Ishikawa (cell line): ENCODE data around the gene TLK1.

ENCODE experiments used
- CEBPB ChIP-seq: IDR thresholded peaks from 2 replicates; pipeline ENCODE4 v1.6.1; 2012
- CREB1 ChIP-seq: IDR thresholded peaks from 2 replicates; pipeline ENCODE4 v1.6.1; 2012; ENCODE audit warnings: low read depth
- EGR1 ChIP-seq: IDR thresholded peaks from 2 replicates; pipeline ENCODE4 v1.6.1; 2012
- EP300 ChIP-seq: IDR thresholded peaks from 2 replicates; pipeline ENCODE4 v1.6.1; 2012; ENCODE audit warnings: borderline replicate concordance
- FOXM1 ChIP-seq: IDR thresholded peaks from 2 replicates; pipeline ENCODE4 v1.6.1; 2012; ENCODE audit warnings: low read depth, borderline replicate concordance
- MAX ChIP-seq: IDR thresholded peaks from 2 replicates; pipeline ENCODE4 v1.6.1; 2012
- NFIC ChIP-seq: IDR thresholded peaks from 2 replicates; pipeline ENCODE4 v1.6.1; 2012
- RAD21 ChIP-seq: IDR thresholded peaks from 2 replicates; pipeline ENCODE4 v1.6.1; 2012; ENCODE audit warnings: low read depth
- TAF1 ChIP-seq: IDR thresholded peaks from 2 replicates; pipeline ENCODE4 v1.6.1; 2012; ENCODE audit warnings: low read depth, mild to moderate bottlenecking
- TCF12 ChIP-seq: IDR thresholded peaks from 2 replicates; pipeline ENCODE4 v1.6.1; 2012; ENCODE audit warnings: low read depth
- TEAD4 ChIP-seq: IDR thresholded peaks from 2 replicates; pipeline ENCODE4 v1.6.1; 2012
- YY1 ChIP-seq: IDR thresholded peaks from 2 replicates; pipeline ENCODE4 v1.6.1; 2012; ENCODE audit warnings: low read depth
- ZBTB7A ChIP-seq: IDR thresholded peaks from 2 replicates; pipeline ENCODE4 v1.6.1; 2012; ENCODE audit warnings: low read depth
- TF ChIP-seq, protein P1 (sequence below): IDR thresholded peaks from 2 replicates; pipeline ENCODE4 v1.6.1; 2012; ENCODE audit warnings: low read depth, mild to moderate bottlenecking
- TF ChIP-seq, protein P2 (sequence below): IDR thresholded peaks from 2 replicates; pipeline ENCODE4 v1.6.1; 2012

TLK1 gene

GRCh38 chr2:171160119-171160955 is at the start of gene TLK1:
TSS of gene TLK1 (minus strand) at chr2:171160893. CDS start at chr2:171160428, 465 bp downstream.
- no peak for TF ChIP-seq CREB1
- TF ChIP-seq FOXM1 = no peak
- peak; percentile 65 for TF ChIP-seq ZBTB7A
- TF ChIP-seq RAD21 = no peak
- TF ChIP-seq TCF12 = no peak
- TF ChIP-seq MAX = 0 out of 2 replicates have a peak, but pooled peaks have one; percentile 29
- 0 out of 2 replicates have a peak, but pooled peaks have one; percentile 9 for TF ChIP-seq EGR1
- peak; percentile 20 for TF ChIP-seq TAF1
- TF ChIP-seq, protein P1, sequence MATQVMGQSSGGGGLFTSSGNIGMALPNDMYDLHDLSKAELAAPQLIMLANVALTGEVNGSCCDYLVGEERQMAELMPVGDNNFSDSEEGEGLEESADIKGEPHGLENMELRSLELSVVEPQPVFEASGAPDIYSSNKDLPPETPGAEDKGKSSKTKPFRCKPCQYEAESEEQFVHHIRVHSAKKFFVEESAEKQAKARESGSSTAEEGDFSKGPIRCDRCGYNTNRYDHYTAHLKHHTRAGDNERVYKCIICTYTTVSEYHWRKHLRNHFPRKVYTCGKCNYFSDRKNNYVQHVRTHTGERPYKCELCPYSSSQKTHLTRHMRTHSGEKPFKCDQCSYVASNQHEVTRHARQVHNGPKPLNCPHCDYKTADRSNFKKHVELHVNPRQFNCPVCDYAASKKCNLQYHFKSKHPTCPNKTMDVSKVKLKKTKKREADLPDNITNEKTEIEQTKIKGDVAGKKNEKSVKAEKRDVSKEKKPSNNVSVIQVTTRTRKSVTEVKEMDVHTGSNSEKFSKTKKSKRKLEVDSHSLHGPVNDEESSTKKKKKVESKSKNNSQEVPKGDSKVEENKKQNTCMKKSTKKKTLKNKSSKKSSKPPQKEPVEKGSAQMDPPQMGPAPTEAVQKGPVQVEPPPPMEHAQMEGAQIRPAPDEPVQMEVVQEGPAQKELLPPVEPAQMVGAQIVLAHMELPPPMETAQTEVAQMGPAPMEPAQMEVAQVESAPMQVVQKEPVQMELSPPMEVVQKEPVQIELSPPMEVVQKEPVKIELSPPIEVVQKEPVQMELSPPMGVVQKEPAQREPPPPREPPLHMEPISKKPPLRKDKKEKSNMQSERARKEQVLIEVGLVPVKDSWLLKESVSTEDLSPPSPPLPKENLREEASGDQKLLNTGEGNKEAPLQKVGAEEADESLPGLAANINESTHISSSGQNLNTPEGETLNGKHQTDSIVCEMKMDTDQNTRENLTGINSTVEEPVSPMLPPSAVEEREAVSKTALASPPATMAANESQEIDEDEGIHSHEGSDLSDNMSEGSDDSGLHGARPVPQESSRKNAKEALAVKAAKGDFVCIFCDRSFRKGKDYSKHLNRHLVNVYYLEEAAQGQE = no peak
- no peak for TF ChIP-seq NFIC
- TF ChIP-seq CEBPB = no peak
- peak; percentile 89 for TF ChIP-seq YY1

DNA sequence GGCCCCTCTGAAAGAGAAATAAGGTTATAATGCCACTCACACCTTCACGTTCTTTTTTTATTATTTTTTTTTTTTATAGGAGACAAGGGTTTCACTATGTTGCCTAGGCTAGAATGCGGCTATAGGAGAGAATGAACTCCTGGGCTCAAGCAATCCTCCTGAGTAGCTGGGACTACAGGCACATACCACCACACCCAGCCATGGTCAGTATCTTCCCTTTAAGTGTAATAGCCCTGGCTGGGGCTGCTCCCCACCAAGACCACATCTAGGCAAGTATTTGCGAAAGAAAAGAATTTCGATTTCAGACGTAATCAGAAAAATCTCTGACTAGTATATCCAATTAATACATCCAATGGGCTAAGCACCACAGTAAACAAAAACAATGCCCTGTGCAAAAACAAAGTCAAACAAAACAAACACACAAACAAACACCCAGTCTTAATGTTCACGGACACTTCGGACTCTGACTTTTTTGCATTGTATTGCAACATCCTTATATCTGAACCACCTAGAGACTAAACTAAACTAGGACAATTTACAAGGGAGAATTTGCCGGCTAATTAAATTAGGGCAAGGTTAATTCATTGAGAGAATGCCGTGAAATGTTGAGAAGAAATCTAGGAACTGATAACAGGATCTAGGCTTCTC is 49.6 kb upstream of the TLK1 start:
- no peak for TF ChIP-seq MAX

DNA sequence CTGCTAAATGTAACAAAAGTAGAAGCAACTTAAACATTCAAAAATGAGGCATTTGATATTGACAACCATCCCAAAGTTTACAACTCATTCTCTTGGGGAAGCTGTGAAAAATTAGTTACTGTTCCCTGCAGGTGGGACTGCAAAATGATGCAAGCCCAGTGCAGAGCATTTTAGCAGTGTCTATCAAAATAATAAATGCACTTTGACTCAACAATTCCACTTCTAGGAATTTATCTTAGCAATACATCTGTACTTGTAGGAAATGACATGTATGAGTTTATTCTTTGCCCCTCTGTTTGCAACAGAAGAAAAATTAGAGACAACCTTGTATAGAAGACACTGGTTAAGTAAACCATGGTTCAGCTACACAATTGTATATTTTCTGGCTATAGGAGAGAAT is 48.0 kb upstream of the TLK1 start:
- TF ChIP-seq, protein P1 = no peak
- TF ChIP-seq, protein P2, sequence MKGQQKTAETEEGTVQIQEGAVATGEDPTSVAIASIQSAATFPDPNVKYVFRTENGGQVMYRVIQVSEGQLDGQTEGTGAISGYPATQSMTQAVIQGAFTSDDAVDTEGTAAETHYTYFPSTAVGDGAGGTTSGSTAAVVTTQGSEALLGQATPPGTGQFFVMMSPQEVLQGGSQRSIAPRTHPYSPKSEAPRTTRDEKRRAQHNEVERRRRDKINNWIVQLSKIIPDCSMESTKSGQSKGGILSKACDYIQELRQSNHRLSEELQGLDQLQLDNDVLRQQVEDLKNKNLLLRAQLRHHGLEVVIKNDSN = no peak
- TF ChIP-seq CREB1 = no peak
- TF ChIP-seq TAF1 = no peak
- no peak for TF ChIP-seq EP300
- TF ChIP-seq YY1 = no peak
- no peak for TF ChIP-seq FOXM1
- no peak for TF ChIP-seq TEAD4
- TF ChIP-seq MAX = no peak
- no peak for TF ChIP-seq ZBTB7A
- no peak for TF ChIP-seq EGR1

GRCh38 chr2:171206422-171207115 is 45.9 kb upstream of the TLK1 start:
- TF ChIP-seq EGR1 (no peak), CREB1 (no peak), NFIC (no peak), RAD21 (no peak), MAX (no peak)

- no peak for TF ChIP-seq CEBPB
- TF ChIP-seq TAF1 = no peak
- no peak for TF ChIP-seq YY1
- TF ChIP-seq ZBTB7A = no peak
- TF ChIP-seq, protein P2 = no peak
- no peak for TF ChIP-seq EGR1
- TF ChIP-seq EP300 = no peak
- no peak for TF ChIP-seq RAD21
- TF ChIP-seq NFIC = no peak
- no peak for TF ChIP-seq TCF12
- TF ChIP-seq, protein P1 = no peak
- TF ChIP-seq TEAD4 = no peak
- no peak for TF ChIP-seq MAX
- no peak for TF ChIP-seq FOXM1
- TF ChIP-seq CREB1 = no peak
Observed at GRCh38 chr2:171205551-171205950, 44.9 kb upstream of the TLK1 start.
